HG03045 (cell line): ENCODE measurements around the gene JAK2.
"Not testable (repeated sequence)": the region's sequence is repeated elsewhere in the genome, so short reads cannot be mapped to it uniquely, and the experiment has no call there.

Experiments
- ATAC-seq: cut with Tn5 transposase; IDR thresholded peaks from one replicate; pipeline ENCODE4 v1.9.1; 2021; ENCODE audit warnings: mild to moderate bottlenecking, moderate library complexity; ENCODE audit not compliant: unreplicated experiment

JAK2 gene

GRCh38 chr9:4980086-4980727 is 4.9 kb upstream of the JAK2 start:
- no peak for ATAC-seq

- ATAC-seq: no peak
Observed at GRCh38 chr9:4982721-4983482, 2.2 kb upstream of the JAK2 start.

- ATAC-seq: no peak
Observed at GRCh38 chr9:4983601-4984165, 1.4 kb upstream of the JAK2 start.

- ATAC-seq: peak; percentile 6
Observed at GRCh38 chr9:4984171-4984620, 876 bp upstream of the JAK2 start.

- no peak for ATAC-seq
Observed at GRCh38 chr9:4985386-4986266, 554 bp downstream of the JAK2 start.

GRCh38 chr9:4986296-4986695 is 1.2 kb downstream of the JAK2 start:
- ATAC-seq: no peak

- ATAC-seq: no peak
Observed at GRCh38 chr9:4986783-4987182, 1.7 kb downstream of the JAK2 start.

- no peak for ATAC-seq
Observed at GRCh38 chr9:4987961-4988421, 2.9 kb downstream of the JAK2 start.

GRCh38 chr9:4992872-4993271 is 7.8 kb downstream of the JAK2 start:
- ATAC-seq: no peak

GRCh38 chr9:4994166-4994890 is 9.3 kb downstream of the JAK2 start:
- no peak for ATAC-seq

GRCh38 chr9:4997196-4997595 is 12.1 kb downstream of the JAK2 start:
- ATAC-seq: no peak

GRCh38 chr9:4997631-4998030 is 12.6 kb downstream of the JAK2 start:
- no peak for ATAC-seq

- no peak for ATAC-seq
Observed at GRCh38 chr9:5002811-5003210, 17.7 kb downstream of the JAK2 start.

- ATAC-seq: no peak
Observed at GRCh38 chr9:5004481-5004880, 19.4 kb downstream of the JAK2 start.

GRCh38 chr9:5008202-5008601 is 23.1 kb downstream of the JAK2 start:
- no peak for ATAC-seq

GRCh38 chr9:5013374-5013773 is 28.3 kb downstream of the JAK2 start:
- ATAC-seq: no peak

- no peak for ATAC-seq
Observed at GRCh38 chr9:5015934-5016333, 30.9 kb downstream of the JAK2 start.

- no peak for ATAC-seq
Observed at GRCh38 chr9:5025416-5025815, 40.3 kb downstream of the JAK2 start.

GRCh38 chr9:5031941-5032340 is 46.9 kb downstream of the JAK2 start:
- not testable (repeated sequence) for ATAC-seq

GRCh38 chr9:5040730-5041389 is 55.8 kb downstream of the JAK2 start:
- ATAC-seq: no peak
